GM18519 (cell line): ENCODE results near the gene NUDCD3.
A peak's percentile ranks its signal among the peaks of the same experiment; 100 is the strongest.

Experiments used
- ATAC-seq: cut with Tn5 transposase; IDR thresholded peaks from one replicate; pipeline ENCODE4 v1.9.1; 2021; ENCODE audit warnings: mild to moderate bottlenecking, moderate library complexity; ENCODE audit not compliant: unreplicated experiment, low FRiP score

The NUDCD3 gene

GRCh38 chr7:44484482-44485313 lies 5.8 kb downstream of the NUDCD3 start:
- ATAC-seq: no peak

DNA sequence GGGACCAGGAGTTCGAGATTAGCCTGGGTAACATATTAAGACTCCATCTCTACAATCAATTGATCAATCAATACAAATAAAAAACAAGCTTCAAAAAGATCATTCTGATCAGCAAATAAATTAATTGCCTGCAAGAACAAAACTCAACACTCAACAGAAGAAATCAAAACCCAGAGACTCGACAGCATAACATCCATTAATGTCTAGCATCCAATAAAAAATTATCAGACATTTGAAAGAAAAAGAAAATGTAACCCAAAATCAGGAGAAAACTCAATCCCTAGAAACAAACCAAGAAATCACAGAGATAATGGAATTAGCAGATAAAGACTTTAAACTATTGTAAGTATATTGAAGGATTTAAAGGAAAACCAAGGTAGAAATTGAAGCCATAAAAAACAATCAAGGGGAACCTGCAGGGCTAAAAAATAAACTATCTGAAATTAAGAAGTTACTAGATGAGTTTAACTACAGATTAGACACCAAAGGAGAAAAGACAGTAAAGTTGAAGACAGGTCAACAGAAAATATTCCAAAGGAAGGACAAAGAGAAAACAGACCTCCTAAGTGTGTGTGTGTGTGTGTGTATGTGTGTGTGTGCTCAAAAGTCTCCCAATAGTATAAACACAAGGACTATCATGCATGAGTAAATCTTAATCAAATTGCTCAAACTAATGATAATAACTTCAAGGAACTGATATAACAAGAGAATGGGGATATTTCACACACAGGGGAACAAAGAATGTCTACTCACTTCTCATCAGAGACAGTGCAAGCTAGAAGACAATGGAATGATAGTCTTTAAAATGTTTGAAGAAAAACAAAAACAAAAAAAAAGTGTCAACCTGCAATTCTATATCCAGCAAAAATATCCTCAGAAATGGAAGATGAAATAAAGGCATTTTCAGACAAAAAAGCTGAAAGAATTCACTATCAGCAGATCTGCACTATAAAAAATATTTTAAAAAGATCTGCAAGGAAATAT lies 7.7 kb downstream of the NUDCD3 start:
- no peak for ATAC-seq

DNA sequence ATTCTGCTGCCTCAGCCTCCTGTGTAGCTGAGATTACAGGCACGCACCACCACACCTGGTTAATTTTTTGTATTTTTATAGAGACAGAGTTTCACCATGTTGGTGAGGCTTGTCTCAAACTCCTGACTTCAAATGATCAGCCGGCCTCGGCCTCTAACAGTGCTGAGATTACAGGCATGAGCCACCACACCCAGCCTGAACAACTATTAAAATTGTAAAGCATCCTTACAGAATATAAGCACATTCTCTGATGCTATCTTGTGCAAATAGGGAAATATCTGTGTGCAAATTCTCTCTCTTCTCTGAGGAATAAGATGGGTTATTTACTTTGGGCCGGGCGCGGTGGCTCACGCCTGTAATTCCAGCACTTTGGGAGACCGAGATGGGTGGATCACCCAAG lies 12.5 kb downstream of the NUDCD3 start:
- ATAC-seq: no peak

- ATAC-seq: peak; percentile 55
These were observed 13.2 kb downstream of the NUDCD3 start for GRCh38 chr7:44477063-44477830.

- no peak for ATAC-seq
These were observed 14.1 kb downstream of the NUDCD3 start for GRCh38 chr7:44476313-44476712.

GRCh38 chr7:44473295-44473694 lies 17.2 kb downstream of the NUDCD3 start:
- no peak for ATAC-seq

DNA sequence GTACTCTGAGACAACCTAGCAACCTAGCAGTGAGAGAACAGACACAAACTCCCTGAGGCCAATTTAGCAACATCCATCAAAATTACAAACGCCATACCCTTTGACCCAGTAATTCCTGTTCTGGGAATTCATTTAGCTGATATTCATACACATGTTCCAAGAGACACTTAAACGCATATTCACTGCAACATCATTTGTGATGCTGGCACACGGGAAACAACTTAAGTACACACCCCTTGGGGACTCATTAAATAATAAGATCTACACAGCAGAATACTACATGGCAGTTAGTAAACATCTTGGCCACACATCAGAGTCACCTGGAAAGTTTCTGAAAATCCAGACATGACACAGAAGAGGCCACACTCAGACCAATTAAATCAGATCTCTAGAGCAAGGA lies 17.6 kb downstream of the NUDCD3 start:
- ATAC-seq: no peak

- ATAC-seq: no peak
These were observed 18.6 kb downstream of the NUDCD3 start for GRCh38 chr7:44471850-44472249.

GRCh38 chr7:44471436-44471835 lies 19.0 kb downstream of the NUDCD3 start:
- no peak for ATAC-seq

DNA sequence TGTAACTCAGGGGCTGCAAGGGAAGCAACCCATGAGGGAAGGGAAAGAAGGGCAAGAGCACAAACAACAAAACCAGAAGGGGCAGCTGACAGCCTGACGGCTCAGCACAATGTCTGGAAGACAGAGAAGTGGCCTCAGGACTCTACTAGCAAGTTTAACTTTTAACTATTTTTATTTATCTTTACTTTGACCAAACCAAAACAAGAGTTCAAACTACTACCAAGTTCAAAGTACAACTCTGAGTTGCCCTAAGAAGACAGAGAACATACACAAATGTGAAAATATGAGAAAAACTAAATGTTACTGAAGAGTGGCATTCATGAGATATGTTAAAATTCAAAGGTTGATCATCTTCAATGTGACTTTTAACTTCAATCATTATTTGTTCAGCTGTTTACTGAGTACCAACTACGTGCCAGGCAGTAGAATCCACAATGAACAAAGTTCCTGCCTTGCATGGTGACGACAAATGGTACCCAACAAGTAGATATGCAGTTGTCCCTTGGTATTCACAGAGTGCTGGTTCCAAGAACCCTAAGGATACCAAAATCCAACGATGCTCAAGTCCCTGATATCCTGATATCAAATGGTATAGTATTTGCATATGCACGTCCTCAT lies 19.7 kb downstream of the NUDCD3 start:
- ATAC-seq: no peak

DNA sequence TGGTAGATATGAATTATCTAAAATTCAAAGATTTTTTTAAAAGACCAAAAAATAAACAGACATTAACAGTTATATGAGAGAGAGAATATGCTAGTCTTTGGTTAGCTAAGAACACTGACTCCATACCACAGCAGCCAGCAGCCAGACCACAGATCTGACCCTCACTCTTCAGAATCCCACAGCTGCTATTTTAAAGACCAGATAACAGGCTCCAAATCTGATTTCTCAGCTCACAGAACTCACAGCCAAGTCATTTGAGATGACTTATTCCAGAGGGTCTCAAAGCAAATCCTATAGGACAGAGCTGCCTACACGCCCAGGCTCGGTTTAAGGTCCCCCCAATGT lies 20.4 kb downstream of the NUDCD3 start:
- ATAC-seq: no peak

DNA sequence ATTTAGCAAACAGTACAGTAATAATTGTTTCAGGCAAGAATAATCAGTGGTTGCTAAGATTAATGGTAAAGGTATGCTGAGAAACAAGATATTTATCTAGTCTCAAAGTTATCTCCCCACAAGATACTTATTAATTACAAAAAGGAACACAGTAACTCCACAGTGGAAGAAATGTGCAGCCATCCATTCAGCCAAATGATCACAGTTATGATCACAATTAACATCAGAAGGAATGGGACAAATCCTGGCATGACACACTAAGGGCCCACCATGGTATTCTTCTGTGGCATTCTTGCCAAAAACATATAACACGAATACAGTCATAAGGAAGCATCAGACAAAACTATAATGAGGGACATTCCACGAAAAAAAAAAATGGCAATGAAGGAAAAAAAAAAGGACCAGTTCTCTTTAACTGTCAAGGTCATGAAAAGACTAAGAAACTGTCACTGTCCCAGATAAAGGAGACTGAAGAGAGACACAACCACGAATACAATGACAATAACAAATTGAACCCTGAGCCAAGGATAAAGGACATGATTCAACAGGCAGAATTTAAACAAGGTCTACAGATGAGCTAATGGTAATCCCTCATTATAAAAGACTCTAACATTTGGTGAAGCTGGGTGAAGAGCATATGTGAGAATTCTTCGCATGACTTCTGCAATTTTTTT lies 20.9 kb downstream of the NUDCD3 start:
- ATAC-seq: no peak

GRCh38 chr7:44467217-44467548 lies 23.3 kb downstream of the NUDCD3 start:
- no peak for ATAC-seq

DNA sequence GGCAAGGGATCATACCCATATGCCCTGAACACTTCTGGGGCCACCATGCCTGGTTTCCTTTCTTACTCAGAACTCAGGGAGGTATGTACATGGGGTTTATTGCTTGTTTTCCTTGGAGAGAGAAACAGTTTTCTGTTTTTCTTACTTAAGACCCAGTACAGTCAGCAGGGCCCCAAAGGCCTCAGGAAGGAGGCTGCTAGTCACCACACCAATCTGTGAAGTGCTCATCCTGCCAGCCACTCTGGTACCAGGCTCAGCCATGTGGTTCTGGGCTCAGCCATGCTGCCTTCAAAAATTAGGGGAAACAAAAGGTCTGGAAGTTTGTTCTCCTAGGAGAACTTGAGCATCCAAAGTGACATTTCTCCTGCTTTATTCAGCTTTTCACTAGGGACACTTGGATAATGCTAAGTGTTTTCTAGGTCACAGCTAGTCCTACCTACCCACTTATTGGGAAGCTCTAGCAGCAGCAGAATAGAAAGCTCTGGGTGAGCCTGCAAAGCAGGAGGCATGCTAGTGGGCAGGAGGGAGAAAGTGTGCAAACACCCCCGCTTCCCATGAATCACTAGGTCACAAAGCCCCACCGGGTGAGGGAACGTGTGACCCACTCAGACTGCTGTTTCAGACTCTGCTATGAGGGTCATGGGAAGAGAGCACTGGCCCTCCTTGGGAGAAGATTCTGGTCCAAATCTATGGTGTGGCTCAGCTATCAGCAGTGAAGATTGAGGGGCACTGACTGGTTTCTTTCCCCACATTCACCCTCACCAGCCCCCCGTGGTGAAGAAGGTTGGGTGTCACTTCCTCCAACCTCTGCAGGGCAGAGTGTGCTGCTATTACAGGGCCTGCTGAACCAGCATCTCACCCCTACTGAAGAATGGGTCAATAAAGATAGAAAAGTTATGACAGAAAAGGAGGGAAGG lies 23.9 kb downstream of the NUDCD3 start:
- ATAC-seq: no peak

DNA sequence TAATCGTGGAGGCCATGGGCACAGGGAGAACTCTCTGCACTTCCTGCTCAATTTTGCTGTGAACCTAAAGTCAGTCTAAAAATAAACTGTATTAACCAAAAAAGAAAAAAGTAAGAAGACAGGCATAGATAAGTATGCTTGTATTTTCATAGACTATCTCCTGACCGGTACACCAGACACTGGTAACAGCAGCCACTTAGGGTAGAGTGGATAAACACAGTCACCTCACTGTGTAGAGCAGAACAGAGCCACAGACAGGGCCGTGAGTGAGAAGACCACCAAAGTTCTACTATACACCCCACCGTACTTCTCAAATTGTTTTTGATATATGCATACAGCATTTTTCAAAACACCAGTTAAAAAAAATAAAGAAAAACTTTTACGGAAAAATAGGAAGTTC lies 25.0 kb downstream of the NUDCD3 start:
- no peak for ATAC-seq

- ATAC-seq: no peak
These were observed 27.2 kb downstream of the NUDCD3 start for GRCh38 chr7:44463169-44463808.

DNA sequence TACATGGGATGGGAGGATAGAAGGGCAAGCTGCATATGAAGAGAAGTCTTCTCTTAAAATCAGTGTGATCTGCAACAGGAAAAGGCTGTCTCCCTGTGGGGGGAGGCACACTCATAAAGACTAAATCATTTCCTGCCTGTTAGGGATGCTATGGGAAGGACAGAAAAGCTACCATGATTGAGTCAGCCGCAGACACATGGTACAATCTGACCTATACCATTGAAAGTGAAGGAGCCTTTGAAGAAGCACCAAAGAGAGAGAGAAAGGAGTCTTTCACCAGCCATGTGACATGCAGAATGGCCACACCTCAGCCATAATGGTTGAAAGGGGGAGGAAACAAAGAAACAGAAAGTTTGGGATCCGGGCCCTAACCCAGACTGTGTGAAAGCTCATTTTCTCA lies 29.1 kb downstream of the NUDCD3 start:
- ATAC-seq: no peak

GRCh38 chr7:44460325-44460724 lies 30.1 kb downstream of the NUDCD3 start:
- ATAC-seq: peak; percentile 87
